Mesendoderm (in vitro differentiated cells): ENCODE data around the gene LAMC1.

Experiments used
- DNase-seq: peaks from one replicate; pipeline ENCODE4 v3.0.0; 2013
- H2AK5ac ChIP-seq: 2 replicates; pipeline ENCODE4 v1.6.1; 2013; ENCODE audit warnings: low read length, inconsistent platforms
- H2BK120ac ChIP-seq: 2 replicates; pipeline ENCODE4 v1.6.1; 2013; ENCODE audit warnings: low read depth, mild to moderate bottlenecking, low read length, moderate library complexity, mixed read lengths
- H2BK15ac ChIP-seq: replicated peaks from 2 replicates; pipeline ENCODE4 v1.6.1; 2013; ENCODE audit warnings: low read depth, mild to moderate bottlenecking, moderate library complexity
- H2BK5ac ChIP-seq: 2 replicates; pipeline ENCODE4 v1.6.1; 2013; ENCODE audit warnings: low read length, inconsistent platforms
- H3K18ac ChIP-seq: 2 replicates; pipeline ENCODE4 v1.6.1; 2013; ENCODE audit warnings: mild to moderate bottlenecking, low read length, mixed read lengths
- H3K23ac ChIP-seq: one replicate; pipeline ENCODE4 v1.6.1; 2013; ENCODE audit warnings: low read length
- H3K27ac ChIP-seq: 2 replicates; pipeline ENCODE4 v1.5.1; 2013; ENCODE audit warnings: low read depth, mild to moderate bottlenecking, inconsistent platforms, low read length, moderate library complexity
- H3K27me3 ChIP-seq: 2 replicates; pipeline ENCODE4 v1.6.1; 2013; ENCODE audit warnings: low read length, control low read depth, mild to moderate bottlenecking, inconsistent platforms; ENCODE audit not compliant: insufficient read depth, poor library complexity
- H3K36me3 ChIP-seq: 2 replicates; pipeline ENCODE4 v1.6.1; 2013; ENCODE audit warnings: low read length, inconsistent platforms; ENCODE audit not compliant: control insufficient read depth, insufficient read depth
- H3K4ac ChIP-seq: one replicate; pipeline ENCODE4 v1.6.1; 2013; ENCODE audit warnings: low read depth, mild to moderate bottlenecking, low read length, moderate library complexity
- H3K4me1 ChIP-seq: 2 replicates; pipeline ENCODE4 v1.6.1; 2013; ENCODE audit warnings: low read depth, low read length, inconsistent platforms; ENCODE audit not compliant: control insufficient read depth
- H3K4me2 ChIP-seq: 2 replicates; pipeline ENCODE4 v1.6.1; 2013; ENCODE audit warnings: low read length
- H3K4me3 ChIP-seq: 2 replicates; pipeline ENCODE4 v1.5.1; 2013; ENCODE audit warnings: mild to moderate bottlenecking, low read length
- H3K56ac ChIP-seq: one replicate; pipeline ENCODE4 v1.6.1; 2013; ENCODE audit warnings: low read length
- H3K79me1 ChIP-seq: 2 replicates; pipeline ENCODE4 v1.6.1; 2013; ENCODE audit warnings: low read length, inconsistent platforms
- H3K79me2 ChIP-seq: 2 replicates; pipeline ENCODE4 v1.6.1; 2013; ENCODE audit warnings: mild to moderate bottlenecking, low read length; ENCODE audit not compliant: control insufficient read depth, insufficient read depth
- H3K9ac ChIP-seq: 2 replicates; pipeline ENCODE4 v1.6.1; 2013; ENCODE audit warnings: low read length, inconsistent platforms
- H4K5ac ChIP-seq: one replicate; pipeline ENCODE4 v1.6.1; 2013; ENCODE audit warnings: low read length
- H4K8ac ChIP-seq: one replicate; pipeline ENCODE4 v1.6.1; 2013; ENCODE audit warnings: low read depth, mild to moderate bottlenecking, control low read depth, low read length, moderate library complexity
- WGBS: extraction: QIAGEN DNeasy Blood & Tissue Kit; methylation state at CpG from one replicate; pipeline ENCODE4 v1.1.7; 2013; ENCODE audit warnings: low lambda C conversion rate, missing lambda C conversion rate; ENCODE audit not compliant: insufficient coverage; ENCODE audit errors: extremely low coverage; 5-methylcytosine and 5-hydroxymethylcytosine counted together

The LAMC1 gene

GRCh38 chr1:183074215-183074614, 51.0 kb downstream of the LAMC1 start:
- no peak overlapping the region for H3K18ac ChIP-seq
- H3K4me3 ChIP-seq: no peak overlapping the region
- peaks cover 5% of the 10 kb centered on the region for H3K4me1 ChIP-seq
- WGBS: no CpG with 5 or more reads among the region's 2 CpGs
- H4K8ac ChIP-seq: no peak overlapping the region
- no peak overlapping the region for H3K56ac ChIP-seq
- no peak overlapping the region for H2BK5ac ChIP-seq
- no peak overlapping the region for H3K4ac ChIP-seq
- H3K9ac ChIP-seq: no peak overlapping the region
- H3K79me1 ChIP-seq: peaks cover 11% of the 10 kb centered on the region
- H2BK15ac ChIP-seq: no peak overlapping the region
- no peak for DNase-seq
- H3K23ac ChIP-seq: no peak overlapping the region
- no peaks in the 10 kb centered on the region for H3K27me3 ChIP-seq
- H3K27ac ChIP-seq: no peak overlapping the region
- H2BK120ac ChIP-seq: no peak overlapping the region
- H2AK5ac ChIP-seq: no peak overlapping the region
- H3K4me2 ChIP-seq: no peak overlapping the region
- H3K36me3 ChIP-seq: no peaks in the 10 kb centered on the region
- H3K79me2 ChIP-seq: peaks cover 6% of the 10 kb centered on the region
- H4K5ac ChIP-seq: no peak overlapping the region

DNA sequence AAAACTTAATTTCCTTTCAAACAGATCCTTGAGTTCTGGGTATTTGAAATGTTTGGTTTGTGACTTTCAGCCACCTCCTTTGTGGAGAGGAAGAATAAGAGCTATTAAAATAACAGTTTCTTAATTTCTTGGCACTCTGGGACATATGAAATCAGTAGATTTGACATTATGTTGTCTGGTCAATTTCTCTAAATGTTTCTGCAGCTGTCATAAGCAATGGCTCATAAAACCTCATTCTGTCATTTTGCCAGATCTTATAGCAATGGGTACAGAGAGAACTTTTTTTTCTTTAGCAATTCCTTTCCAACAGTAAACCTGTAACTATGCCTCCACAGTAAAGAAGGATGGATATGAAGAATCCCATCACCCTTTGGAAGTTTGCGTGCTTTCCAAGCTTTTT, 52.6 kb downstream of the LAMC1 start:
- no peak overlapping the region for H2AK5ac ChIP-seq
- no peak overlapping the region for H2BK120ac ChIP-seq
- no peak overlapping the region for H3K18ac ChIP-seq
- H4K8ac ChIP-seq: no peak overlapping the region
- no peak overlapping the region for H3K4ac ChIP-seq
- H3K4me1 ChIP-seq: peaks cover 2% of the 10 kb centered on the region
- H3K27ac ChIP-seq: no peak overlapping the region
- no peak overlapping the region for H3K4me3 ChIP-seq
- WGBS: no CpG with 5 or more reads among the region's 1 CpG
- no peak overlapping the region for H3K4me2 ChIP-seq
- no peak overlapping the region for H2BK5ac ChIP-seq
- H4K5ac ChIP-seq: no peak overlapping the region
- peaks cover 9% of the 10 kb centered on the region for H3K79me1 ChIP-seq
- H2BK15ac ChIP-seq: no peak overlapping the region
- H3K56ac ChIP-seq: no peak overlapping the region
- no peaks in the 10 kb centered on the region for H3K27me3 ChIP-seq
- no peak for DNase-seq
- no peaks in the 10 kb centered on the region for H3K36me3 ChIP-seq
- no peaks in the 10 kb centered on the region for H3K79me2 ChIP-seq
- H3K9ac ChIP-seq: no peak overlapping the region
- no peak overlapping the region for H3K23ac ChIP-seq

GRCh38 chr1:183077097-183077496, 53.9 kb downstream of the LAMC1 start:
- no peaks in the 10 kb centered on the region for H3K4me1 ChIP-seq
- H4K8ac ChIP-seq: no peak overlapping the region
- no peak overlapping the region for H3K9ac ChIP-seq
- H2BK5ac ChIP-seq: no peak overlapping the region
- no peak overlapping the region for H2BK15ac ChIP-seq
- H3K23ac ChIP-seq: no peak overlapping the region
- no CpG with 5 or more reads among the region's 1 CpG for WGBS
- no peak overlapping the region for H2BK120ac ChIP-seq
- no peak for DNase-seq
- H3K56ac ChIP-seq: no peak overlapping the region
- H3K4me3 ChIP-seq: no peak overlapping the region
- H2AK5ac ChIP-seq: no peak overlapping the region
- H3K4ac ChIP-seq: no peak overlapping the region
- H3K36me3 ChIP-seq: no peaks in the 10 kb centered on the region
- no peak overlapping the region for H3K18ac ChIP-seq
- no peak overlapping the region for H3K27ac ChIP-seq
- H3K4me2 ChIP-seq: no peak overlapping the region
- H3K27me3 ChIP-seq: no peaks in the 10 kb centered on the region
- peaks cover 6% of the 10 kb centered on the region for H3K79me1 ChIP-seq
- H4K5ac ChIP-seq: no peak overlapping the region
- H3K79me2 ChIP-seq: no peaks in the 10 kb centered on the region

DNA sequence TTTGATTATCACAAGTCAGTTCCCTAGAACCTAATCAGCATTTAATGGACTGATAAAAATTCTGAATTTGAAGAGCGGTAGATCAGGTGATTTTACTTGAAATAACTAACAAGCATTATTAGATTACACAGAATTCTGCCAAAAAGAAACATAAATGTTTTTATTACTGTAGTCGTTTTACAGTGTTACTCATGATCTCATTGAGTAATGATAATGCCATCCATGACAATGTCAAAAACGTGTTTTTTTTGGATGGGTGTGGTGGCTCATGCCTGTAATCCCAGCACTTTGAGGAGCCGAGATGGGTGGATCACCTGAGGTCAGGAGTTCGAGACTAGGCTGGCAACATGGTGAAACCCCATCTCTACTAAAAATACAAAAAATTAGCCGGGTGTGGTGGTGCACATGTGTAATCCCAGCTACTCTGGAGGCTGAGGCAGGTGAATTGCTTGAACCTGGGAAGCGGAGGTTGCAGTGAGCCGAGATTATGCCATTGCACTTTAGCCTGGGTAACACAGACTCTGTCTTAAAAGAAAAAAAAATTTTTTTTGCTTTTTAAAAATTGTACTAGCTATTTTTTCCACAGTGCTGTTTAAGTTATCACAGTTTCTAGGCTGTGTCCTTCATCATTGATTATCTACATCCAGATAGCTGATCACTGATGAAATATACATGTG, 56.6 kb downstream of the LAMC1 start:
- H4K8ac ChIP-seq: no peak overlapping the region
- H4K5ac ChIP-seq: no peak overlapping the region
- H3K36me3 ChIP-seq: no peaks in the 10 kb centered on the region
- no peak overlapping the region for H3K4ac ChIP-seq
- H2BK15ac ChIP-seq: no peak overlapping the region
- H2BK120ac ChIP-seq: no peak overlapping the region
- no peak overlapping the region for H2BK5ac ChIP-seq
- no peak overlapping the region for H3K9ac ChIP-seq
- no peak overlapping the region for H3K56ac ChIP-seq
- H3K18ac ChIP-seq: no peak overlapping the region
- no peak overlapping the region for H3K4me3 ChIP-seq
- no peak overlapping the region for H3K4me2 ChIP-seq
- WGBS: no CpG with 5 or more reads among the region's 8 CpGs
- H3K27ac ChIP-seq: no peak overlapping the region
- peaks cover 2% of the 10 kb centered on the region for H3K79me1 ChIP-seq
- no peak overlapping the region for H2AK5ac ChIP-seq
- no peaks in the 10 kb centered on the region for H3K27me3 ChIP-seq
- H3K4me1 ChIP-seq: no peaks in the 10 kb centered on the region
- no peak for DNase-seq
- no peak overlapping the region for H3K23ac ChIP-seq
- no peaks in the 10 kb centered on the region for H3K79me2 ChIP-seq

DNA sequence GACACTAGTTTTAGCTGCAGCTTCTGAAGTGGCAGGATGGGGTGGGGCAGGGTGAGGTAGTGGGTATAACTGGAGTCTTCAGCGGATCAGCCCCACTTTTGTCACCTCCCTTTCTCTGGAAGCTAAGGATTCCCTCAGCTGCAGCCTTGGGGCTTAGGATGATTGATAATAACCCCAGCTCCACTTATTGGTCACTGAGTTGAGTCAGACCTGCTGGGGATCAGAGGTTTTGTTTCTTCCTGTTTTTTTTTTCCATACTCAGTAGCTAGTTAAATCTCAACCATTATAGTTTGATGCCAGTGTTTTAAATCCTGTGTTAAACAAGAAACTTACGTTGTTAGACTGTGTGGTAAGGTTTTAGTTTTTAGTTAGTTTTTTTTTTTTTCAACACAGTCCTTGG, 57.2 kb downstream of the LAMC1 start:
- no peak overlapping the region for H3K4me2 ChIP-seq
- no CpG with 5 or more reads among the region's 2 CpGs for WGBS

More for the DNA sequence above, 57.2 kb downstream of the LAMC1 start:
- Histone ChIP-seq H3K36me3 (no peaks in the 10 kb centered on the region), H4K8ac (no peak overlapping the region), H3K27ac (no peak overlapping the region), H3K9ac (no peak overlapping the region), H3K4me1 (no peaks in the 10 kb centered on the region), H3K23ac (no peak overlapping the region), H3K18ac (no peak overlapping the region), H3K4ac (no peak overlapping the region), H2BK5ac (no peak overlapping the region), H3K79me2 (no peaks in the 10 kb centered on the region), H2BK15ac (no peak overlapping the region), H3K79me1 (peaks cover 3% of the 10 kb centered on the region), H2AK5ac (no peak overlapping the region), H2BK120ac (no peak overlapping the region), H3K27me3 (no peaks in the 10 kb centered on the region), H4K5ac (no peak overlapping the region), H3K56ac (no peak overlapping the region), H3K4me3 (no peak overlapping the region)
- DNase-seq: no peak
